ENCODE results near the gene LPCAT4.
A peak's percentile ranks its signal among the peaks of the same experiment; 100 is the strongest.
"Not testable (repeated sequence)": the region's sequence is repeated elsewhere in the genome, so short reads cannot be mapped to it uniquely, and the experiment has no call there.

LPCAT4 gene, protein sequence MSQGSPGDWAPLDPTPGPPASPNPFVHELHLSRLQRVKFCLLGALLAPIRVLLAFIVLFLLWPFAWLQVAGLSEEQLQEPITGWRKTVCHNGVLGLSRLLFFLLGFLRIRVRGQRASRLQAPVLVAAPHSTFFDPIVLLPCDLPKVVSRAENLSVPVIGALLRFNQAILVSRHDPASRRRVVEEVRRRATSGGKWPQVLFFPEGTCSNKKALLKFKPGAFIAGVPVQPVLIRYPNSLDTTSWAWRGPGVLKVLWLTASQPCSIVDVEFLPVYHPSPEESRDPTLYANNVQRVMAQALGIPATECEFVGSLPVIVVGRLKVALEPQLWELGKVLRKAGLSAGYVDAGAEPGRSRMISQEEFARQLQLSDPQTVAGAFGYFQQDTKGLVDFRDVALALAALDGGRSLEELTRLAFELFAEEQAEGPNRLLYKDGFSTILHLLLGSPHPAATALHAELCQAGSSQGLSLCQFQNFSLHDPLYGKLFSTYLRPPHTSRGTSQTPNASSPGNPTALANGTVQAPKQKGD

DNA sequence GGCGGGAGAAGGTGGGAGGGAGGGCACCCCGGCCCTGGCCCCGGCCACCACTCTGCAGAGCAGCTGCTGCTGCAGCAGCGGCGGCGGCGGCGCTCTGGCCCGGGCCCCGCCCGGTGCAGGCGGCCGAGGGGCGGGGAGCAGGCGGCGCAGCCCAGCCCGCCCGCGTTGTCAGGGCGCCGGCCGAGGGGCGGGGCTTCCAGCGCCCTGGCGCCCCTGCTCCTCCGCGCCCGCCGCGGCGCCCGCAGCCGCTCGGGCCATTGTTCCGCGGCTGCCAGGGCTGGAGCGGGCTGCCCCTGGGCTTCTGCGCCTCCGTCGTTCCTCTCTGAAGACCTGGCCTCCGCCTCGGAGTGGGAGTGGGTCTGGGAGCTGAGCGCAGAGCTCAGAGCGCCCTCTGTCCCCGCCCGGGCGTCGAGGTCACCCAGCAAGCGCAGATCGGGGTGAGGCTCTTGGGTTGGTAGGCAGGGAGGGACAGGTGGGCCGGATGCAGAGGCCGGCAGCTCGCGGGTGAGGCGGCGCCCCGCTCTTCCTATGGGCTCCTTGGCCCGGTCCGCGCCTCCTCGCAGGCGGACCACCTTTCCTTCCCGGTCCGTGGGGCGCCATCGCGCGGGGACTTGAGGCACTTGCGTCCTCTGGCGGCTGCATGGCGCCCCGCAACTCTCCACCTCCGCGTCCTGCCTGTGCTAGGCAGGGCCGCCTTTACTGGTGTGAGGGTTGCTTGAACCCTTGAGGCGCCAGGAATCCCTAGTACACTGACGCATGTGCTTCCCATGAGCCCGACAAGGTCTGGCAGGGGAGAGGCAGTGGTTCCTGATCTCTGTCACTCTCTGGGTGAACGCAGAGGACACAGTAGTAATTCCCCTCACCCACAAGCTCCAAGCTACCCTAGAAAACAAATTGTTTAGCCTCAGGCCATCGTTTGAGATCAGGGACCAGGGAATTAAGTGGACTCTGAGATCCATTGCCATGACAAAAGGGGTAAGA, at the start of gene LPCAT4:
Gene LPCAT4, minus strand, starts transcription at position 96 of the 981 bp plus-strand sequence. CDS start 96 bp downstream, outside the sequence.
- peak; percentile 46 for DNase-seq (ENCODE audit: low read depth, low spot score)
- peak within 1 kb of the TSS; percentile 95 for H3K27ac ChIP-seq

DNA sequence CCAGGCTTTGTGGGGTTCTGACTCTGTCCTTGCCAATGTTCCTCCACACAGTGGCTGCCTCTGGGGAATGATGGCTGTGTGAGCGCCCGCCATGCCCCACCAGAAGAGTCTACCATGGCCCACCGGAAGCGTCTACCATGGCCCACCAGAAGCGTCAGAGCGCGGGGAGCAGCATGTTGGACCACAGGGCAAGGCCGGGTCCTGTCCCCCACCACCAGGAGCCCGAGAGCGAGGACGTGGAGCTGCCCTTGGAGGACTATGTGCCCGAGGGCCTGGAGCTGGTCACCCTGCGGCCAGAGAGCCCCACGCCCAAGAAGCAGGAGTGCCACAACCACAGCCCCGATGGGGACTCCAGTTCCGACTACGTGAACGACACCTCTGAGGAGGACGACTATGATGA, 42.5 kb upstream of the LPCAT4 start:
- DNase-seq (ENCODE audit: low read depth, low spot score): not testable (repeated sequence)

DNA sequence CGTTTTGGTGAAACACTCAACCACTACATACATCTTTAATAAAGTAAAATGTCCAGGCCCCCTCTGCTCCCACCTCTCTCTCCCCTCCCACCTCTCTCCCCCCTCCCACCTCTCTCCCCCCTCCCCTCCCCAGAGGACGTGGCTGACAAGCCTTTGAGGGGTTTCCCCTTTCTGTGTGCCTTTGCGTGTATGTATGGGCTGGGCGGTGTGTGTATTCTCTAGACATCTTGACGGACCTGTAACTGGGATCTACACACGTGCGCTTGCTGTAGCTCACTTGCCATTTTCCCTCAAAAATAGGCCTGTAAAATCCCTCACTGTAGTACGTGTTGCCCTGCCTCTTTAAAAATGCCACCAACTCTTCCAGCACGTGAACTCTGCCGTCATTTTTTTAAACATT, 42.0 kb upstream of the LPCAT4 start:
- not testable (repeated sequence) for DNase-seq (ENCODE audit: low read depth, low spot score); H3K27ac ChIP-seq

More for the DNA sequence above, 42.5 kb upstream of the LPCAT4 start:
- not testable (repeated sequence) for H3K27ac ChIP-seq

DNA sequence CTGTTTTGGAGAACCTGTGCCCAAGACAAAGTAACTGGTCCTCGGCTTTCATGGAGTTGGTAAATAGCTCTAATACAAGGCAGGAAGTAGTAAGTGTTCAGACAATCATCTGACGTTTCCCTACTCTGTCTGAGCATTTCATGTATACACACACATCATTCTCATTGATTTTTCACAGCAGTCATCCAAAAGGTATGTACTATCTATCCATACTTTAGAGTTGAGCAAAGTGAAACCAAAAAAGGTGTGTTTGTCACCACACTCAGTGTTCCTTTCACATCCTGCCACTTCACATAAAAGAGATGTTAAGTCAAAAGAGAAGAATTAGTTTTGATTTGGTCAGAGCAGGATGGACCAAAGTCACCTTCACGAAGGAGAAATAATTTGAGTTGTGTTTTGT, 36.9 kb upstream of the LPCAT4 start:
- DNase-seq (ENCODE audit: low read depth, low spot score); H3K27ac ChIP-seq: not testable (repeated sequence)

DNA sequence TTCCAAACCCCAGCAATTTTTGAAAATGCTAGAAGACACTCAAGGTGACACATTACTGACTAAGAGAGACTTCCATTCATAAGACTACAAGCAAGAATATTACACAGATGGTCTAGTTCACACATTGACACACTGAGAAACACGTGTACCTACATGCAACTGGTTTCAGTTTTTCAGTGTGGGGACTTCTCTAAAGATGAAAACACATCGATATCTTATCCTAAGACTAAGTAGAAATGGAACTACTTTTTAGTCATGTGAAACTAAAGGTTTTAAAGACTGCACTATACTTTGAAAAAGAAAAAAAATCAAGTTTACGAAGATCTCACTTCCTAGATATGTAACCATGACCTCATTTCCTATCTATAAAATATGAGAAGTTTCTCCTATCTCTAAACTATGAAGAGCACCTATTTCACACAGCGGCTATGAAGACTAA, 36.2 kb upstream of the LPCAT4 start:
- DNase-seq (ENCODE audit: low read depth, low spot score); H3K27ac ChIP-seq: not testable (repeated sequence)

DNA sequence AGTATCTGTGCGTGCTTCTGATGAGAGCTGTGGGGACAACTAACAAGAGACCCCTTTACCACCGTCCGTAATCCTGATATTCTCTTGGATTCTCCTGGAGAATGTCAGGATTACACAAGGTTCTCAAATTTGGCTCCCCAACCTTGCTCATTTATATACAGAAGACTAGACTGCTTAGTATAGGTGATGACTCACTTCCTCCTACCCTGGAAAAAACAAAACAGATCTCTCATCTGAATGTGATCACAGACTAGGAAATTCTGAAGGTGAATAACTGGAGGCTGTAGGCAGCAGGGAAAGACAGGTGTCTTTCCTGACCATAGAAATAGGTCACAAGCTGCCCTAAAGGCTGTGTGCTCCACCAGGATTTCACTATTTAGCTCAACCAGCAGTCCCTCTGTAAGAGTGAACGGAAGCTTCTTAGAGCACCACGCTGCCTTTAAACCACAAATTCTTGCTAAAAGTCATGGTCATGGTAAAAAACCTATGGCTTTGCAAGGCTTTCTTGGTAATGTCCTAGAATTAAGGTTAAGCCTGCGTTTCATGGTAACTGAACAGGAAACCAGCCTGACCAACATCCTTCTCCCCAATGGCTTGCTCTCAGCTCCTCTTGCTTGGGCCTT, 30.8 kb upstream of the LPCAT4 start:
- H3K27ac ChIP-seq: not testable (repeated sequence)

DNA sequence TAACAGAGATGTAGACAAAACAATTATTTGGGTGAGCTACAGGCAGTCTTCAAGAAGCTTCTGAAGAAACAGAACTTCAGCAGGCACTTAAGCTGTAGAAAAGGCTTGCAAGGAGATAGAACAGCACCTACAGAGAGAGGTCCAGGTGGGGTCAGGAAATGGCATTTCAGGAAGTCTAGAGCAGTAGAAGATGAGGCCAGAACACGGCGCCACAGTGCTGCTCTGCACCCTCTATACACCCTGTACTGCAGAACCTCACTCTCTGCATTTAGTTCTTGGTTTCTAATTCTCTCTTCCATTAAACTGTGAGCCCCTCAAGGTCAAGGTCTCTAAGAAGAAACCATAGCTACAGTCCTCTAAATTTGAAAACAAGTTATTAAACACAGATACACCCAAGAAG, 26.0 kb upstream of the LPCAT4 start:
- DNase-seq (ENCODE audit: low read depth, low spot score); H3K27ac ChIP-seq: not testable (repeated sequence)

More for the DNA sequence above, 30.8 kb upstream of the LPCAT4 start:
- DNase-seq (ENCODE audit: low read depth, low spot score): not testable (repeated sequence)

DNA sequence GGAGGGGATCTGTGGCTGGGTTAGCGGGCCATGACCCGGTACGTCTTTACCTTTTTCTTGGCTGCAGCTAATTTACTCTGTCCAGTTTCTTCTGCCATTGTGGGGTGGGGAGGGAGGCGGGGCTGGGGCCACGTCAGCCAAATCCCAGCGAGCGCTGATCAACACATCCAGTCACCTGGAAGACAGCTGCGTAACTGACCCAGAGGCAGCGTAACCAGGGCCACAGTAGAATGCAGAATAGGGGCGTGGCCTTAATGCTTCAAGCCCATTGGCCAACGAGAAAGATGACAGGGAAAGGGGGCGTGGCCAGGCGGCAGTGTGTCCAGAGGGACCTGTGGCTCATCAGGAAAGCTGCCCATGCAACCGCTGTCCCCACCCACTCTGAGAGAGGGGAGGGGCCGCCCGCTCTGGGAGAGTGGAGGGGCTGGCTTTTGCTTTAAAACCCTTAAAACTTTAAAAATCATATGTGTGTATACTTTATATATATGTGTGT, 22.6 kb upstream of the LPCAT4 start:
- not testable (repeated sequence) for DNase-seq (ENCODE audit: low read depth, low spot score)

DNA sequence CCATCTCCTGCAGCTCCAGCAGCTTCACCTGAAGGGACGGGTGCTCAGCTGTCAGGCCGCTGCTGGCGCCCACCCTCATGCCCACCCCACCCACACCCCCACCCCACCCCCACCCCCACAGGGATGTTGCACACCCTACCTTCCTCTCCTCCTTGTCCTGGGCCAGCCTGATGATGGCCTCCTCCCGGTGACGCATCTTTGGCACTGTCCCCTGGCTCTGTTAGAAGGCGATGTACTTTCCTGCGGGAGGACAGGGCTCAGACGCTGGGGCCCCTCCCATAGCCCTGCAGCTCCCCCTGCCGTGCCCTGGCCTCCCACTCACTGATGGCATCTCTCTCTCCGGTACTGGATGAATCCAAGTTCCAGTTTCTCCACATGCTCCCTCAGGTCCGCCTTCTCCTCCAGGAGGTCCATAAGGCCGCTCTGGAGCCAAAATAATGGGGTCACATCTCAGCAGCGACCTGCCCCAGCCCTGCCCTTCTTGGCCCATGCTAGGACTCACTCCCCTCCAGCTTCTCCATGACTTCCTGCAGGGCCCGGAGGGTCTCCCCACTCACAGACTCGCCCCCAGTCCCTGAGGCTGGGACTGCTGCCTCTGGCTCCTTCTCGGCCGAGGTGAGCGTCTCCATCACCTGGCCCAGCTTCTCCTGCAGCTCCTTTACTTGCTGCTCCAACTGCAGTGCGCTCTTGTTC, 15.0 kb upstream of the LPCAT4 start:
- DNase-seq (ENCODE audit: low read depth, low spot score); H3K27ac ChIP-seq: not testable (repeated sequence)

More for the DNA sequence above, 22.6 kb upstream of the LPCAT4 start:
- not testable (repeated sequence) for H3K27ac ChIP-seq

DNA sequence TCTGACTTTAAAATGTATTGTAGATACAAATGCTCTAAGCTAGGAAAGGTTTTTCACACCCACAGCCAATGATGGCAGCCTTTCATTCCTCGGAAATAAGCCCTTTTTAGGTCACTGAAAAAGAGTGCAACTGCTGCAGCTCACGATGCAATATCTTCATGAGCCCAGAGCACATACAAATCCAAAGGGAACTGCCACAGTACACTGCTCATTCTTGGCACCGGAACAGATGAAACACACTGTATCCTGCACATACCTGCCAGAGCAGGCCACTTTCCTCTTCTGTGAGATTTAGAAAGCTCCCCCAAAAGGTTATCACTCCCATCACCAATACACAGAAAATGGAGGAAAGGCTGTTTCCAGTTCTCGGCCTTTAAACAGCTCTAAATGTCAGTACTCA, 13.5 kb upstream of the LPCAT4 start:
- DNase-seq (ENCODE audit: low read depth, low spot score); H3K27ac ChIP-seq: not testable (repeated sequence)

DNA sequence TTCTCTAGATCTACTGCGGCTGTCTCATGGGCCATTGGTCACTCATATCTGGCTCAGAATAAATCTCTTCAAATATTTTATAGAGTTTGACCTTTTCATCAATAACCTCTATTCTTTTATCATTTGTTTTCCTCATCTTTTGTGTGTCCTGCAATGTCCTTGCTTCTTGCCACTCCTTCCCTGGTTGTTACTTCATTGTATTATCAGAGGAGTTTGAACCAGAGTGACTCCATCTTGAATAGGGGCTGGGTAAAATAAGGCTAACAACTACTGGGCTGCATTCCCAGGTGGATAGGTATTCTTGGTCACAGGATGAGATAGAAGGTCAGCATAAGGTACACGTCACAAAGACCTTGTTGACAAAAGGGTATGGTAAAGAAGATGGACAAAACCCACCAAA, 9.9 kb upstream of the LPCAT4 start:
- H3K27ac ChIP-seq: no peak overlapping the region
- DNase-seq (ENCODE audit: low read depth, low spot score): no peak

DNA sequence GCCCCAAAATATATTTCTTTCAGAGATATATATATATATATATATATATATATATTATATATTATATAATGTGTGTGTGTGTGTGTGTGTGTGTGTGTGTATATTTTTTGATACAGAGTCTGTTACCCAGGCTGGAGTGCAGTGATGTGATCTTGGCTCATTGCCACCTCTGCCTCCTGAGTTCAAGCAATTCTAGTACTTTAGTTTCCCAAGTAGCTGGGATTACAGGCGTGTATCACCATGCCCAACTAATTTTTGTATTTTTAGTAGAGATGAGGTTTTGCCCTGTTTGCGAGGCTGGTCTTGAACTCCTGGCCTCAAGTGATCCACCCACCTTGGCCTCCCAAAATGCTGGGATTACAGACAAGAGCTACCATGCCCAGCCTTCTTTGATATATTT, 8.5 kb upstream of the LPCAT4 start:
- H3K27ac ChIP-seq; DNase-seq (ENCODE audit: low read depth, low spot score): not testable (repeated sequence)

DNA sequence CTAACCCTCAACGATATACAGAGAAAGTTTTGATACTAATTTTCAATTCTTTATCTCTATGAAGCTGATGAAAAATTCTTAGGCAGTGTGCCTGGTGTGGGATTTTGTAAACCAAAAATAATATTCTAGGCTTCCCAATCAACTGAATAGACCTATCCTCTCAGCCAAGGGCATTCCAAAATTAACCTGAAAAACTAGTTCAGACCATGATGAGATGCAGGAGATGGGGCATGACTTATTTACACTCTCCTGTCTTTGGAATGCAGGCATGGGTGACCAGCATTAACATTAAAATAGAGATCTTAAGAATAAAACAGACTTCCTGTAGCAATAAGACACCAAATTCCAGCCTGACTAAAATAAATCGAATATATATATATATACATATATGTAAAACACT, 7.8 kb upstream of the LPCAT4 start:
- no peak overlapping the region for H3K27ac ChIP-seq
- DNase-seq (ENCODE audit: low read depth, low spot score): no peak

DNA sequence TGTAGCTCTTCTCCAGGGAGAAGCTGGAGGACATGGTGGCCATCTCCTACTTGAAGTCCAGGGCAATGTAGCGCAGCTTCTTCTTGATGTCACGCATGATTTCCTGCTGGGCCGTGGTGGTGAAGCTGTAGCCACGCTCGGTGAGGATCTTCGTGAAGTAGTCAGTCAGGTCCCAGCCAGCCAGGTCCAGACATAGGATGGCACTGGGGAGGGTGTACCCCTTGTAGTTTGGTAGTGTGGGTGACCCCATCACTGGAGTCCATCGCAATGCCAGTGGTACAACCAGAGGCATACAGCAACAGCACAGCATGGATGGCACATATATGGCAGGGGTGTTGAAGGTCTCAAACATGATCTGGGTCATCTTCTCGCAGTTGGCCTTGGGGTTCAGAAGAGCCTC, 7.0 kb upstream of the LPCAT4 start:
- DNase-seq (ENCODE audit: low read depth, low spot score): no peak
- H3K27ac ChIP-seq: no peak overlapping the region

DNA sequence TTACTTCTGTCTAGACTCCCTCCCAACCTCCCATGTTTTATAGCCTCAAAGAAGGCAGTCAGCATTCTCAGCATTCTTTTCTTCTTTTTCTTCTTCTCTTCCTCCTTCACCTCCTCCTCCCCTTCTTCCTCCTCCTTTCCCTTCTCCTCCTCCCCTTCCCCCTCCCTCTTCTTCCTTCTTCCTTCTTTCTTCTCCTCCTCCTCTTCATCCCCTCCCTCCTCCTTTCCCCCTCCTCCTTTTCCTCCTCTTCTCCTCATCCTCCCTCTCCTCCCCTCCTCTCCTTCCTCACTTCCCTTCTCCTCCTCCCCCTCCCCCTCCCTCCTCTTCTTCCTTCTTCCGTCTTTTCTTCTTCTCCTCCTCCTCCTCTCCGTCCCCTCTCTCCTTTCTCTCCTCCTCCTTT, 3.6 kb upstream of the LPCAT4 start:
- no peak overlapping the region for H3K27ac ChIP-seq
- DNase-seq (ENCODE audit: low read depth, low spot score): no peak

DNA sequence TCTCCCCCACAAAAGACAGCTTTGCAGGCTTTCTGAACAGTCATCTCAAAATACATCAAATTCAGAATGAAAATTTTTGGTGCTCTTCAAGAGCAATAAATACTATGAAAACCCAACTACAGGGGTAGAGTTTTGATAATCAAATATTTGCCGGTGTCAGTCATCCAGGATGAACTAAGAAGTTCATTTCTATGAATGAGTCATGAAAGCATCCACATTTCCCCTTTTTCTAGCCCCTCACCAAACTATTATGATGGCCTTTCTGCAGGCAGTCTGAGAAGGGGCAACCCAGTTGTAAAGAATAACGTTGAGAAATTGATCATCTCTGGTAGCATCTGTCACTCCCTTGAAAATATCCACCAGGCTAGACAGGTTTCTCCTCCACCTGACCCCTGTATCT, 3.1 kb upstream of the LPCAT4 start:
- no peak for DNase-seq (ENCODE audit: low read depth, low spot score)
- H3K27ac ChIP-seq: no peak overlapping the region

DNA sequence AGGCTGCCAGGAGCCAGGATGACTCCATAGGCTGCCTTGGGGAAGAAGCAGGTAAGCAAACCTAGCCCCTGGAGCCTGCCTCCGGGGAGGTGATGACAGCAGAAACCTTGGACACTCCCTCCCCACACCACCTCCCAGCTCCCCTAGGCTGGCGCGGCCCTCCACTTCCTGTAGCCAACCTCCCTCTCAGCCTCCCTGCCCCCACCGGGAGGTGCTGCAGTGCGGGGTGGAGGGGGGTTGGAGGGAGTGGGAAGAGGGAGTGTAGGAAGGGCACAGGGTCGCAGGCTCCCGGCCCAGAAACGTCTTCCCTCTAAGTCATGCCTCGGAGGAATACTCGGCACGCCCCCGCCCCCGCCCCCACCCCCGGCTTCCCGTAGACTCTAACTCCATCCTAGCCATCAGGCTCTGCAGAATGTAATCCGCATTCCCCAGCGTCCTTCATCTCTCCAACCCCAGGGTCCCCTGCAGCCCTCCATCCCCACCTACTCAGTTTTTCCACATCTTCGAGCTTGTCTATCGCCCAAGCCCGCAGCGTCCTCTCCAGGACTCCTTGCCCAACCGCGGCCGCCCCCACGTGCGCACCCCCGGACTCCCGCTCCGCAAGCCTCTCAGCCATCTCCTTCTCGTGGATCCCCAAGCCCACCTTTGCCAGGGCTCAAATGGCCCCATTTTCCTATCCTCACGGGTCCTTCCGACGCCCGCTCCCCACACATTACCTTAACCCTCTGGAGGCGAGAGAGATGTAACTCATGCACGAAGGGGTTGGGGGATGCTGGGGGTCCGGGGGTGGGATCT, 528 bp downstream of the LPCAT4 start:
- peak; percentile 39 for DNase-seq (ENCODE audit: low read depth, low spot score)
- peak overlapping the region; percentile 95 for H3K27ac ChIP-seq

DNA sequence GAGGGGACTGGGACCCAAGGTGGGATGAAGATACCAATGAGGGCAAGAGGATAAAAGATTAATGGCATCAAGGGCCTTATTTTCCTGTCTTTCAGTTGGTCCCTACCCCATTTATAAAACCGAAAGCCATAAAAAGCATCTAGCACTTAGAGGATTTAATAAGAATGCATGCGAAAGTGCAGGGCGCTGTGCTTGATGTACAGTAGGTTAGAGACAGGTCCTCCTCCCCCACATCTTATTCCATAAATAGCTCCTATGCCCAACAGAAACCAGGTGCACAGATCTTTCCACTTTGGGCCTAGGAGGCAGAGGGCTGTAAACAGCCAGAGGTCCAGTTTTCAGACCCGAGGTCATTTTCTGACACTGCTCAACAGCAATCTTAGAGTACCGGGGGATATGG, 1.2 kb downstream of the LPCAT4 start:
- DNase-seq (ENCODE audit: low read depth, low spot score): no peak
- peak overlapping the region; percentile 95 for H3K27ac ChIP-seq
